Mesenchymal stem cell (in vitro differentiated cells and primary cell): ENCODE measurements around the gene CYP2W1.
A peak's percentile ranks its signal among the peaks of the same experiment; 100 is the strongest.
"Not testable (repeated sequence)": the region's sequence is repeated elsewhere in the genome, so short reads cannot be mapped to it uniquely, and the experiment has no call there.

Source experiments
- DNase-seq: peaks from one replicate; pipeline ENCODE4 v3.0.0-alpha.2; 2013
- H2AFZ ChIP-seq: one replicate; pipeline ENCODE4 v1.6.1; 2013; ENCODE audit warnings: low read depth, mild to moderate bottlenecking, control low read depth, inconsistent platforms, low read length, moderate library complexity
- H2AK5ac ChIP-seq: 2 replicates; pipeline ENCODE4 v1.6.1; 2013; ENCODE audit warnings: low read length, moderate library complexity, mild to moderate bottlenecking, inconsistent platforms; ENCODE audit not compliant: severe bottlenecking
- H2BK120ac ChIP-seq: one replicate; pipeline ENCODE4 v1.6.1; 2013; ENCODE audit warnings: low read depth, mild to moderate bottlenecking, inconsistent platforms, low read length, moderate library complexity
- H2BK12ac ChIP-seq, 2 experiments: one replicate each; pipeline ENCODE4 v1.6.1; 2013; ENCODE audit warnings: inconsistent platforms in 2 of 2, low read length in 2 of 2, mild to moderate bottlenecking in 2 of 2, moderate library complexity in 2 of 2, control low read depth in 1 of 2
- H2BK15ac ChIP-seq: one replicate; pipeline ENCODE4 v1.6.1; 2013; ENCODE audit warnings: mild to moderate bottlenecking, low read depth, inconsistent platforms; ENCODE audit not compliant: poor library complexity, severe bottlenecking
- H2BK5ac ChIP-seq: 2 replicates; pipeline ENCODE4 v1.6.1; 2013; ENCODE audit warnings: low read depth, mild to moderate bottlenecking, low read length, control low read depth, inconsistent platforms; ENCODE audit not compliant: poor library complexity, severe bottlenecking
- H3K14ac ChIP-seq, 2 experiments: one replicate each; pipeline ENCODE4 v1.6.1; 2013; ENCODE audit warnings: inconsistent platforms in 2 of 2, low read length in 2 of 2, control low read depth in 1 of 2, mild to moderate bottlenecking in 1 of 2, moderate library complexity in 1 of 2
- H3K18ac ChIP-seq, 2 experiments: one replicate each; pipeline ENCODE4 v1.6.1; 2013; ENCODE audit warnings: inconsistent platforms in 2 of 2, low read length in 2 of 2, control low read depth in 1 of 2, low read depth in 1 of 2, mild to moderate bottlenecking in 1 of 2
- H3K23ac ChIP-seq, 2 experiments: one replicate each; pipeline ENCODE4 v1.6.1; 2013; ENCODE audit warnings: inconsistent platforms in 2 of 2, low read length in 2 of 2, mild to moderate bottlenecking in 2 of 2, moderate library complexity in 2 of 2, control low read depth in 1 of 2
- H3K27ac ChIP-seq: 2 replicates; pipeline ENCODE4 v1.5.1; 2013; ENCODE audit warnings: mild to moderate bottlenecking, moderate library complexity, low read length, control low read depth, inconsistent platforms; ENCODE audit not compliant: poor library complexity, severe bottlenecking
- H3K27me3 ChIP-seq, 2 experiments: 2 replicates each; pipeline versions ENCODE4 v1.6.1 to v1.7.0; 2013; ENCODE audit warnings: low read length in 2 of 2, mild to moderate bottlenecking in 2 of 2, moderate library complexity in 2 of 2, control low read depth in 1 of 2, inconsistent platforms in 1 of 2; ENCODE audit not compliant: control insufficient read depth in 1 of 2, insufficient read depth in 1 of 2
- H3K36me3 ChIP-seq, 2 experiments: 2 replicates each; pipeline versions ENCODE4 v1.6.1 to v1.7.0; 2013; ENCODE audit warnings: low read length in 2 of 2, control low read depth in 1 of 2, inconsistent platforms in 1 of 2, low read depth in 1 of 2, mild to moderate bottlenecking in 1 of 2; ENCODE audit not compliant: insufficient read depth in 2 of 2, control insufficient read depth in 1 of 2
- H3K4ac ChIP-seq, 2 experiments: one replicate each; pipeline ENCODE4 v1.6.1; 2013; ENCODE audit warnings: inconsistent platforms in 2 of 2, low read length in 2 of 2, mild to moderate bottlenecking in 2 of 2, moderate library complexity in 2 of 2, control low read depth in 1 of 2, low read depth in 1 of 2
- H3K4me1 ChIP-seq: 2 replicates; pipeline ENCODE4 v1.6.1; 2013; ENCODE audit warnings: low read depth, low read length, control low read depth; ENCODE audit not compliant: control insufficient read depth, insufficient read depth
- H3K4me2 ChIP-seq: 2 replicates; pipeline ENCODE4 v1.6.1; 2013; ENCODE audit warnings: low read length, mild to moderate bottlenecking, inconsistent platforms; ENCODE audit not compliant: poor library complexity, severe bottlenecking
- H3K4me3 ChIP-seq, 2 experiments: 2 replicates each; pipeline versions ENCODE4 v1.5.1 to v1.7.0; 2013; ENCODE audit warnings: low read length in 2 of 2, mild to moderate bottlenecking in 2 of 2, control low read depth in 1 of 2, low read depth in 1 of 2; ENCODE audit not compliant: insufficient read depth in 1 of 2
- H3K79me1 ChIP-seq: replicated peaks from 2 replicates; pipeline ENCODE4 v1.6.1; 2013; ENCODE audit warnings: mild to moderate bottlenecking, control low read depth, low read length, inconsistent platforms; ENCODE audit not compliant: poor library complexity, severe bottlenecking
- H3K9ac ChIP-seq: 2 replicates; pipeline ENCODE4 v1.7.0; 2013; ENCODE audit warnings: mild to moderate bottlenecking, low read length, moderate library complexity
- H3K9me3 ChIP-seq: 2 replicates; pipeline ENCODE4 v1.7.0; 2013; ENCODE audit warnings: mild to moderate bottlenecking, low read length; ENCODE audit not compliant: control insufficient read depth
- H4K8ac ChIP-seq: one replicate; pipeline ENCODE4 v1.6.1; 2013; ENCODE audit warnings: inconsistent platforms, mild to moderate bottlenecking, low read length, moderate library complexity
- H4K91ac ChIP-seq: one replicate; pipeline ENCODE4 v1.6.1; 2013; ENCODE audit warnings: mild to moderate bottlenecking, low read length, inconsistent platforms
- WGBS: methylation state at CpG from one replicate; pipeline ENCODE4 v1.1.7; 2013; ENCODE audit warnings: mixed read lengths; 5-methylcytosine and 5-hydroxymethylcytosine counted together

CYP2W1 gene

DNA sequence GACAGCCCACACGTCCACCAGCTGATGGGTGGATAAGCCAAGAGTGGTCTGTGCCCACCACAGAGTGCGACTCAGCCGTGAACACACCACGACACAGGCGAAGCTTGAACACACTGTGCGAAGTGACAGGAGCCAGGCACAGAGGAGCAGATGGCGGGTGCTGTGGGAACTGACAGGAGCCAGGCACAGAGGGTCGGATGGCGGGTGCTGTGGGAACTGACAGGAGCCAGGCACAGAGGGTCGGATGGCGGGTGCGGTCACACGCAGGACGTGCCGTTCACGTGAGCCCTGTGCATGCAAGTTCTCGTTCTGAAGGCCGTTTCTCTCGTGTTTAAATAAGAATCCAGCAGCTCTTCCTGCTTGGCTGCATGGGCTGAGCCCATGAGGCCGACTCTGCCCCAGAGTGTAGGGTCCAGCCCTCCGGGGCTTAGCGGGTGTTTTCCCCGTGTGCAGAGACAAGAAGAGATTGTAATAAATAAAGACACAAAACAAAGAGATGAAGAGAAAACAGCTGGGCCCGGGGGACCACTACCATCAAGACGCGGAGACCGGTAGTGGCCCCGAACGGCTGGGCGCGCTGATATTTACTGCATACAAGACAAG, 22.6 kb upstream of the CYP2W1 start:
- Histone ChIP-seq H3K27ac (no peak overlapping the region), H3K4me3 (no peak overlapping the region), H3K79me1 (peaks cover 3% of the 10 kb centered on the region), H2BK5ac (no peak overlapping the region), H3K4me1 (peaks cover 20% of the 10 kb centered on the region), H3K9ac (no peak overlapping the region), H2AFZ (no peak overlapping the region), H4K91ac (no peak overlapping the region), H3K9me3 (no peaks in the 10 kb centered on the region), H3K18ac (no peak overlapping the region), H3K36me3 (peaks cover 0 to 7% of the 10 kb centered on the region in 2 experiments), H3K4ac (no peak overlapping the region), H3K27me3 (peaks cover 35 to 77% of the 10 kb centered on the region in 2 experiments), H4K8ac (no peak overlapping the region), H3K14ac (no peak overlapping the region), H2BK15ac (no peak overlapping the region), H2AK5ac (no peak overlapping the region), H2BK120ac (no peak overlapping the region), H3K23ac (no peak overlapping the region), H2BK12ac (no peak overlapping the region), H3K4me2 (no peak overlapping the region)
- 82% methylated on average over 31 of the region's 31 CpGs for WGBS
- DNase-seq = no peak

DNA sequence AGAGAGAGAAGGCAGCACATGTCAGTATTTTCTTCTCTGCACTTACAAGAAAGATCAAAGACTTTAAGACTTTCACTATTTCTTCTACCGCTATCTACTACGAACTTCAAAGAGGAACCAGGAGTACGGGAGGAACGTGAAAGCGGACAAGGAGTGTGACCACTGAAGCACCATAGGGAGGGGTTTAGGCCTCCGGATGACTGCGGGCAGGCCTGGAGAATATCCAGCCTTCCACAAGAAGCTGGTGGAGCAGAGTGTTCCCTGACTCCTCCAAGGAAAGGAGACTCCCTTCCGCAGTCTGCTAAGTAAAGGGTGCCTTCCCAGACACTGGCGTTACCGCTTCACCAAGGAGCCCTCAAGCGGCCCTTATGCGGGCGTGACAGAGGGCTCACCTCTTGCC, 22.0 kb upstream of the CYP2W1 start:
- H3K79me1 ChIP-seq, H2BK12ac ChIP-seq, H3K4ac ChIP-seq, H3K4me2 ChIP-seq, H3K18ac ChIP-seq, H3K14ac ChIP-seq, H3K36me3 ChIP-seq, H4K8ac ChIP-seq, H3K23ac ChIP-seq, H3K4me3 ChIP-seq, DNase-seq, H2BK120ac ChIP-seq, H2AK5ac ChIP-seq, H3K9ac ChIP-seq, H3K9me3 ChIP-seq, H3K27ac ChIP-seq, H2BK5ac ChIP-seq, H4K91ac ChIP-seq, H2BK15ac ChIP-seq, H2AFZ ChIP-seq: not testable (repeated sequence)
- H3K27me3 ChIP-seq = peaks cover 30 to 71% of the 10 kb centered on the region in 2 experiments
- peaks cover 22% of the 10 kb centered on the region for H3K4me1 ChIP-seq
- 67% methylated on average over 10 of the region's 13 CpGs for WGBS

DNA sequence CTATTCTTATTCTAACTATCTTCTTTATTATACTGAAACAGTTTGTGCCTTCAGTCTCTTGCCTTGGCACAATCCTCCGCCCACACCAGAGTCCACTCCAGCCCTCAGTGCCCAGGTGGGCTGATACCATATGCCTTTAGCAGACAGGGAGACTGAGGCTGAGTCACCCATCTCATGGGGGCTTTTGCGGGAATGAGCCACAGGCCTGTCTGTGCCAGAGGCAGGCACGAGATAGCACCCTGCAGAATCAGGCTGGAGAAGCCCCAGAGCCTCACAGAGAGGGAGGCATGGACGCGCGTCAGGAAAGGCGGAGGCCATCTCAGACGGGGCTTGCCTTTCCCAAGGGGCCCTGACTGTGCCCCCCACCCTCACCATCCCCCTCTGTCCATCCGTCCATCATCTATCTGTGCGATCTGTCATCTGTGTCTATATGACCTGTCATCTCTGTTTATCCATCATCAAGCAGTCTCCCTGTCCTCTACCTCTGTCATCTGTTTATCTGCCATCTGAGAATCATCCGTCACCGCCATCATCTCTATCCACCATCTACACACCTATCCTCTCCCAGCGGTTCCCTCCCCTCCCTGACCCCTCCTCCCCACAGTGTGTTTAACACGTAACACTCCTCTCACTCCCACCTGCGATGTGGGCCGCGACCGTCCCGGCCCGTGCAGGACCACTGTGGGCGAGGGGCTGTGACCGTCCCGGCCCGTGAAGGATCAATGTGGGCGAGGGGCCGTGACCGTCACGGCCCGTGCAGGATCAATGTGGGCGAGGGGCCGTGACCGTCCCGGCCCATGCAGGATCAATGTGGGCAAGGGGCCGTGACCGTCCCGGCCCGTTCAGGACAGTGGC, 21.2 kb upstream of the CYP2W1 start:
- H3K9ac ChIP-seq = no peak overlapping the region
- peaks cover 5% of the 10 kb centered on the region for H3K79me1 ChIP-seq
- H3K27ac ChIP-seq = no peak overlapping the region
- H2AK5ac ChIP-seq = no peak overlapping the region
- peaks cover 27 to 69% of the 10 kb centered on the region in 2 experiments for H3K27me3 ChIP-seq
- H3K4me1 ChIP-seq = peaks cover 27% of the 10 kb centered on the region
- no peaks in the 10 kb centered on the region for H3K9me3 ChIP-seq
- no peak overlapping the region for H2BK15ac ChIP-seq
- no peak overlapping the region for H2BK12ac ChIP-seq
- no peak overlapping the region for H4K8ac ChIP-seq
- no peak overlapping the region for H3K14ac ChIP-seq
- no peak overlapping the region for H3K23ac ChIP-seq
- no peak overlapping the region for H3K4me3 ChIP-seq
- no peak overlapping the region for H3K4ac ChIP-seq
- WGBS = 93% methylated on average over 37 of the region's 37 CpGs
- DNase-seq = no peak
- H2BK5ac ChIP-seq = no peak overlapping the region
- peaks cover 5 to 14% of the 10 kb centered on the region in 2 experiments for H3K36me3 ChIP-seq
- no peak overlapping the region for H2BK120ac ChIP-seq
- no peak overlapping the region for H4K91ac ChIP-seq
- no peak overlapping the region for H2AFZ ChIP-seq
- H3K18ac ChIP-seq = no peak overlapping the region
- H3K4me2 ChIP-seq = no peak overlapping the region

DNA sequence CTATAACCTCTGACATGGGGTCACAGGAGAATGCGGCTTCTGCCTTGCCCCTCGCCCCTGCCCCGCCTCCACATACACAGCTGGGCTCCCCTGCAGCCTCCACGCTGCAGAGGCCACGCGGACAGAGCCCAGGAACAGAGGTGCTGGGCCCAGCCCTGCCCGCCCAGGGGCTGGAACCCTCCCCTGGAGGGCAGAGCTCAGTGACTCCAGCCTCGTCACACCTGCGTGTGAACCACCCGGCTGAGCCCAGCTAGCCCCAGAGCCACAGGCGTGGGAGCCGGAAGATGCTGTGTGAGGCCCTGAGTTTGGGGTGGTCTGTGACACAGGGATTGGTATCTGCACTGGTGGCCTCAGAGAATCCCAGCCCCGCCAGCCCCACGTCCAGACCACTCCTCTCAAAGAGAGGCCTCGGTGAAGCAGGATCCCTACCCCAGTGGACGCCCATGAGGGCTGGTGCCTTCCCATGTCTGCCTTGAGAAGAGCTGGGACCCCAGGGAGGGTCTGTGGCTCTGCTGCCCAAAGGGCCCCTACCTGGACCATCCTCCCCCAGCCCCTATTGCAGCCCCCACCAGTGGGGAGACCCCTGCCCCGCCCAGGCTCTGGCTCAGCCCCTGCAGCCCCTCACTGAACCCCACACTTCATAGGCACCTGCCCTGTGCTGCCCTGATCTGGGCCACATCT, 20.4 kb upstream of the CYP2W1 start:
- Histone ChIP-seq H2BK5ac (no peak overlapping the region), H3K9me3 (no peaks in the 10 kb centered on the region), H3K23ac (no peak overlapping the region), H3K4me1 (peaks cover 27% of the 10 kb centered on the region), H3K4ac (no peak overlapping the region), H3K18ac (no peak overlapping the region), H4K91ac (no peak overlapping the region), H4K8ac (no peak overlapping the region), H3K4me2 (no peak overlapping the region), H3K27ac (no peak overlapping the region), H2AK5ac (no peak overlapping the region), H3K14ac (peak overlapping the region in 1 of 2 experiments; percentile 4), H3K79me1 (peaks cover 7% of the 10 kb centered on the region), H2BK15ac (no peak overlapping the region), H3K27me3 (peaks cover 22 to 62% of the 10 kb centered on the region in 2 experiments), H2BK12ac (no peak overlapping the region), H3K36me3 (peaks cover 13 to 21% of the 10 kb centered on the region in 2 experiments), H3K9ac (no peak overlapping the region), H2BK120ac (no peak overlapping the region), H3K4me3 (no peak overlapping the region), H2AFZ (no peak overlapping the region)
- DNase-seq = no peak
- 89% methylated on average over 15 of the region's 17 CpGs for WGBS
